Adrenal gland (tissue), 12 donors: ENCODE data around the gene ETV6. TPM values are rescaled to one million over a fixed set of nuclear protein-coding genes. Genes with fewer than 3 reads are reported as not detected.

ENCODE experiments used
- DNase-seq, 7 donors: peaks; one replicate each; pipeline ENCODE4 v3.0.0-alpha.2; 2019 to 2020
- H3K27ac ChIP-seq, 5 donors: fragments of 200-600 bp; sonication (generic) in 4 of 5; 1 replicate in 3 of 5; 2 replicates in 2 of 5; pipeline versions ENCODE4 v1.5.1 to v1.8.0; 2016 to 2020; ENCODE audit warnings: mild to moderate bottlenecking in 1 of 5
- H3K27me3 ChIP-seq: fragments of 200-600 bp; 2 replicates; pipeline ENCODE4 v1.8.0; 2021
- H3K36me3 ChIP-seq, 2 donors: fragments of 200-600 bp; replicated peaks in 1 of 2; 1 replicate in 1 of 2; 2 replicates in 1 of 2; pipeline versions ENCODE4 v1.5.1 to v1.8.0; 2018 to 2022
- H3K4me1 ChIP-seq, 2 donors: fragments of 200-600 bp; replicated peaks in 1 of 2; 1 replicate in 1 of 2; 2 replicates in 1 of 2; pipeline versions ENCODE4 v1.5.1 to v1.8.0; 2018 to 2021
- H3K4me3 ChIP-seq, 4 donors: fragments of 200-600 bp; sonication (generic) in 3 of 4; one replicate each; pipeline ENCODE4 v1.5.1; 2016 to 2018
- H3K9me3 ChIP-seq, 3 donors: fragments of 200-600 bp; sonication (generic) in 1 of 3; replicated peaks in 1 of 3; 1 replicate in 2 of 3; 2 replicates in 1 of 3; pipeline versions ENCODE4 v1.5.1 to v1.8.0; 2016 to 2021
- CTCF ChIP-seq, 6 experiments: fragments of 450-650 bp in 4 of 6; fragments of 200-600 bp in 2 of 6; sonication (generic) in 1 of 6; IDR thresholded peaks; 1 replicate in 5 of 6; 2 replicates in 1 of 6; pipeline versions ENCODE4 v1.5.1 to v1.8.0; 2016 to 2021; ENCODE audit warnings: antibody characterized with exemption in 6 of 6, mild to moderate bottlenecking in 2 of 6, moderate library complexity in 1 of 6
- POLR2A ChIP-seq, 2 donors: fragments of 450-650 bp; IDR thresholded peaks; one replicate each; pipeline ENCODE4 v1.6.1; 2017; ENCODE audit warnings: antibody characterized with exemption in 2 of 2, mild to moderate bottlenecking in 2 of 2, moderate library complexity in 1 of 2
- WGBS, 4 donors: extraction: QIAGEN DNeasy Blood & Tissue Kit in 2 of 4; methylation state at CpG; one replicate each; pipeline versions ENCODE4 v1.1.5 to v1.1.7; 2013 to 2017; 5-methylcytosine and 5-hydroxymethylcytosine counted together
- intact Hi-C, 2 donors: fragments of 100-400 bp; cut with DNase I; formaldehyde crosslinking; loops; one replicate each; pipeline versions ENCODE4 v1.14.1 to v1.15.0; 2022 to 2023
- polyA plus RNA-seq, 3 donors: library from polyadenylated mRNA; stranded (reverse); fragments of 200-250 nt in 2 of 3; fragments of 350-450 nt in 1 of 3; fragmentation: Illumina TruSeq in 1 of 3; extraction: RNeasy Lipid Tissue Mini Kit (QIAGEN cat#74804) in 1 of 3; gene quantifications; one replicate each; pipeline ENCODE4 v1.2.3, GENCODE V29; 2013 to 2014
- total RNA-seq, 9 donors: library from RNA; depleted of rRNA in 4 of 9; stranded (reverse); fragments of >200 nt in 4 of 9; fragments of 120-200 nt in 1 of 9; fragmentation: NEBNext Ultra II Directional in 1 of 9; extraction: Animal tissue kit (Norgen Biotek cat#: 25700) in 1 of 9; gene quantifications; one replicate each; pipeline versions ENCODE4 v1.1.0 to v1.2.4, GENCODE V29; 2013 to 2023
- donor health status: healthy with polysubstance abuse.
- donor health status: Bipolar disorder and iron deficiency.
- donor health status: DM: yes; HTN: yes; CAD: no.
- donor health status: DM: no; HTN: no; CAD: no.
- donor health status: DM: no; HTN: no; CAD: no.
- donor health status: DM: yes; HTN: yes; CAD: no.

The ETV6 gene
- total and polyA plus RNA-seq, 12 donors: 9.6 to 46.6 (median 19.5) TPM

- WGBS, 4 donors: 80 to 91% (median 88%) methylated on average over 1 of the region's 1 CpG
- Histone ChIP-seq H3K4me1 (peaks cover 8 to 57% of the 10 kb centered on the region in 2 donors), H3K4me3 (no peak overlapping the region), H3K27ac (no peak overlapping the region), H3K9me3 (no peaks in the 10 kb centered on the region), H3K36me3 (peaks cover 0 to 7% of the 10 kb centered on the region in 2 donors), H3K27me3 (no peaks in the 10 kb centered on the region)
- DNase-seq: no peak
- no peak for TF ChIP-seq CTCF (IDR thresholded peaks at IDR 0.05)
- no peak for TF ChIP-seq POLR2A (IDR thresholded peaks at IDR 0.05)
- intact Hi-C loops: no loop called here
Observed at GRCh38 chr12:11660624-11661023, 11.2 kb downstream of the ETV6 start.

- Histone ChIP-seq H3K4me3 (no peak overlapping the region), H3K27ac (no peak overlapping the region), H3K9me3 (no peaks in the 10 kb centered on the region), H3K4me1 (peaks cover 8 to 57% of the 10 kb centered on the region in 2 donors), H3K36me3 (peaks cover 0 to 7% of the 10 kb centered on the region in 2 donors), H3K27me3 (no peaks in the 10 kb centered on the region)
- no peak for DNase-seq
- TF ChIP-seq CTCF (IDR thresholded peaks at IDR 0.05): no peak
- no peak for TF ChIP-seq POLR2A (IDR thresholded peaks at IDR 0.05)
- intact Hi-C loops: no loop called here
- 81 to 90% (median 85%) methylated on average over 8 of the region's 8 CpGs for WGBS, 4 donors
Observed at GRCh38 chr12:11661491-11662089, 12.1 kb downstream of the ETV6 start.

GRCh38 chr12:11662369-11662768 is 12.9 kb downstream of the ETV6 start:
- H3K4me1 ChIP-seq: peaks cover 8 to 58% of the 10 kb centered on the region in 2 donors
- 84 to 97% (median 94%) methylated on average over 3 of the region's 3 CpGs for WGBS, 4 donors
- H3K27ac ChIP-seq: no peak overlapping the region
- DNase-seq: no peak
- H3K4me3 ChIP-seq: no peak overlapping the region
- TF ChIP-seq POLR2A (IDR thresholded peaks at IDR 0.05): no peak
- no peak for TF ChIP-seq CTCF (IDR thresholded peaks at IDR 0.05)
- peaks cover 0 to 7% of the 10 kb centered on the region in 2 donors for H3K36me3 ChIP-seq
- intact Hi-C loops: no loop called here
- H3K27me3 ChIP-seq: no peaks in the 10 kb centered on the region
- no peaks in the 10 kb centered on the region for H3K9me3 ChIP-seq

GRCh38 chr12:11663130-11663529 is 13.7 kb downstream of the ETV6 start:
- TF ChIP-seq CTCF (IDR thresholded peaks at IDR 0.05): no peak
- no peak for TF ChIP-seq POLR2A (IDR thresholded peaks at IDR 0.05)
- Histone ChIP-seq H3K27me3 (no peaks in the 10 kb centered on the region), H3K36me3 (peaks cover 0 to 7% of the 10 kb centered on the region in 2 donors), H3K9me3 (no peaks in the 10 kb centered on the region), H3K4me1 (peaks cover 7 to 56% of the 10 kb centered on the region in 2 donors), H3K27ac (no peak overlapping the region), H3K4me3 (no peak overlapping the region)
- no peak for DNase-seq
- intact Hi-C loops: no loop called here
- 74 to 76% (median 75%) methylated on average over 7 of the region's 7 CpGs for WGBS, 4 donors
